Activated CD8-positive, alpha-beta memory T cell treated with anti-CD3 and anti-CD28 coated beads, Interleukin-2, amount 10 ng/mL, durations not matched to agents 7 days and 5 days (primary cell): ENCODE results near the gene COL6A1. TPM values are rescaled to one million over a fixed set of nuclear protein-coding genes. Genes with fewer than 3 reads are reported as not detected.

Experiments used
- ATAC-seq: fragments of 150-1000 bp; cut with Tn5 transposase; one replicate; pipeline ENCODE4 v1.10.0; 2021; ENCODE audit warnings: moderate library complexity
- CTCF ChIA-PET: fragments of 350-600 bp; sonication (Branson Sonifier 250); formaldehyde crosslinking; loops from one replicate; lab custom pipeline; 2021; ENCODE audit warnings: antibody characterized with exemption; lab: Charles Lee
- DNase-seq: peaks from one replicate; pipeline ENCODE4 v3.0.0-alpha.2; 2020
- H3K27ac Mint-ChIP-seq: one replicate; pipeline ENCODE4 v1.8.0; 2021; ENCODE audit warnings: mild to moderate bottlenecking, mixed read lengths
- H3K27me3 Mint-ChIP-seq: one replicate; pipeline ENCODE4 v1.8.0; 2021; ENCODE audit warnings: mixed read lengths
- H3K36me3 Mint-ChIP-seq: one replicate; pipeline ENCODE4 v1.8.0; 2021; ENCODE audit warnings: mild to moderate bottlenecking, mixed read lengths
- H3K4me1 Mint-ChIP-seq: one replicate; pipeline ENCODE4 v1.8.0; 2021; ENCODE audit warnings: mixed read lengths
- H3K4me3 Mint-ChIP-seq: one replicate; pipeline ENCODE4 v1.8.0; 2021; ENCODE audit warnings: mild to moderate bottlenecking, moderate library complexity, mixed read lengths
- H3K9me3 Mint-ChIP-seq: one replicate; pipeline ENCODE4 v1.8.0; 2022; ENCODE audit warnings: low read depth, mixed read lengths
- total RNA-seq, 2 experiments: library from RNA; stranded (reverse); gene quantifications; one replicate each; pipeline ENCODE4 v1.2.3, GENCODE V29; 2021

The COL6A1 gene
- total RNA-seq, 2 experiments from 2014 or later = 0.12 to 5.4 TPM

DNA sequence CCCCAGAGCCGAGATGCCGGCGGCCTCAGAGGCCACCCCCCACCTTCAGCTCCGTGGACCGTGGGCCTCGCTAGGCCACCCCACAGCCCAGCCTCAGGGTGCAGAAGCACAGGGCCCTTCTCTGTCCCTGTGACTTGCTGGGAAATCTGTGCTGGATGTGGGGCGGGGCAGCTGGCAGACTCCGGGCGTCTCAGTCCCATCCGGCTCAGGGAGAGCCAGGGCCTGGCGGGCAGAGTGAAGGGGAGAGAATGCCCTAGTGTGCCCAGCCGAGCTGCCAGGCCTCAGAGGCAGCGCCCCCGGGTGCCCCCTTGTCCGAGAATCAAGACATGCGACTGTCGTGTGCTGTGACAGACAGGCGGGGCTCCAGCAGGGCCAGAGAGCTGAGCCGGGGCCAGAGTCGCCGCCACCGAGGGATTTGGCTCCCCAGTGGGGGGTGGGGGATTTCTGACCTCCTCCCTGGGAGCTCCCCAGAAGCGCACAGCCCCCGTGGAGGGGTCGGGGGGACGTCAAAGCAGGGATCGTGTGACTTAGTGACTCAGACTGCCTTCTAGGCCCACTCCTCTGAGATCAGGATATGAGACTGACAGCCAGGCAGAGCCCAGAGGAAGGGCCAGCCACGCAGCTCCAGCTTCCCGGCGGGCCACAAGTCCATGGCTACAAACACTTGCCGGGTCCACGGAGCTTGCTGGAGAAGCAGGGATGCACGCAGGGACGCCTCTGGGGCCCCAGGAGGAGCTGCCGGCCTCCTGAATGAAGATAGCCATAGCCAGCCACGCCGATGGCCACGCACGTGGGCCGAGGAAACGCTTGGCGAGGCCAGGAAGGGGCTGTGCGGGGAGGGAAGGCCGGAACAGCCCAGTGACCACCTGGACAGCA is 11.9 kb downstream of the COL6A1 start:
- H3K27me3 Mint-ChIP-seq = no peaks in the 10 kb centered on the region
- ATAC-seq = no peak
- CTCF ChIA-PET = no interaction called here
- no peaks in the 10 kb centered on the region for H3K9me3 Mint-ChIP-seq
- no peaks in the 10 kb centered on the region for H3K36me3 Mint-ChIP-seq
- no peak overlapping the region for H3K27ac Mint-ChIP-seq
- no peak overlapping the region for H3K4me3 Mint-ChIP-seq
- DNase-seq = no peak
- H3K4me1 Mint-ChIP-seq = no peaks in the 10 kb centered on the region

GRCh38 chr21:45994086-45994661 is 12.6 kb downstream of the COL6A1 start:
- Mint-ChIP-seq H3K4me1 (no peaks in the 10 kb centered on the region), H3K4me3 (no peak overlapping the region), H3K27me3 (no peaks in the 10 kb centered on the region), H3K27ac (no peak overlapping the region), H3K9me3 (no peaks in the 10 kb centered on the region), H3K36me3 (no peaks in the 10 kb centered on the region)
- ATAC-seq (no peak), DNase-seq (no peak)
- CTCF ChIA-PET = no interaction called here

DNA sequence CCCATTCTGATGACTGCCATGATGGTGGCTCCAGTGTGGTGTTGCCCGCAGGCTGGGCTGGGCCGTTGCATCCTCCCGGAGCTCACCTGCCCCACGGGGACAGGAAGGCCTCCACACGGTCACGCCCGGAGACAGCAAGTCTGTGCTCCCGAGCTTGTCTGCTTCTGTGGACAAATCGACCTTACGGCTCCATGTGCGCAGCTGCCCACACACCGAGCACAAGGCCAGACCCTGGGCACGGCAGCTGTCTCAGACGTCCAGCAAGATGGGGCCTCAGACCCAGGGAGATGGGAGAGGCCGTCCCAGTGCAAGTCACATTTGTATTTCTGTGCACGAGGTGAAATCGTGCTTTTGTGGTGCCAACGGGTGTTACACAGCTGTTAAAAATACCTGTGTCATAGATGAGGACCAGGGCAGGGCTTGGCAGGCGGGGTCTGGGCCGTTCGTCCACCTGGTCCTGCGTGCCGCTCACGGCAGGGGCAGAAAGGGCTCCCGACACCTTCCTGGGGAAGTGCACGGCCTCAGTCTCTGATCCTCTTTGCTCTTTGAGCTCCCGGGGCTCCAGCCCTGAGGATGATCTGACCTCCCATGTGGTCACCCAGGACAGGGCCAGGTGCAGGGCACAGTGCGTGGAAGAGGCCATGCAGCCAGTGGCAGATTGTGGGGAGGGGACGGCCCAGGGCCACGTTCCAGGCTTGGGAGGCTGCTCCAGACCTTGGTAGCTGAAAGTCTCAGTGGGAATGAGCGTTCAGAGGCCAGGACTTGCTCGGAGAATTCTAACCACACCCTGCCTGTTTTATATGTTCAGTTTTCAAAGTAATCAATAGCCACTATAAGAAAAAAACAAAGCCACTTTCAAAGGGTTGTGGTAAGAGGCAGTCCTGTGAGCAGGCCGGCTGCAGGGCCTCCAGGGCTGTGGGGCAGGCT is 13.5 kb downstream of the COL6A1 start:
- H3K4me3 Mint-ChIP-seq = no peak overlapping the region
- no peak overlapping the region for H3K27ac Mint-ChIP-seq
- H3K4me1 Mint-ChIP-seq = no peaks in the 10 kb centered on the region
- no peaks in the 10 kb centered on the region for H3K27me3 Mint-ChIP-seq
- CTCF ChIA-PET = no interaction called here
- no peak for DNase-seq
- H3K9me3 Mint-ChIP-seq = no peaks in the 10 kb centered on the region
- H3K36me3 Mint-ChIP-seq = no peaks in the 10 kb centered on the region
- no peak for ATAC-seq

DNA sequence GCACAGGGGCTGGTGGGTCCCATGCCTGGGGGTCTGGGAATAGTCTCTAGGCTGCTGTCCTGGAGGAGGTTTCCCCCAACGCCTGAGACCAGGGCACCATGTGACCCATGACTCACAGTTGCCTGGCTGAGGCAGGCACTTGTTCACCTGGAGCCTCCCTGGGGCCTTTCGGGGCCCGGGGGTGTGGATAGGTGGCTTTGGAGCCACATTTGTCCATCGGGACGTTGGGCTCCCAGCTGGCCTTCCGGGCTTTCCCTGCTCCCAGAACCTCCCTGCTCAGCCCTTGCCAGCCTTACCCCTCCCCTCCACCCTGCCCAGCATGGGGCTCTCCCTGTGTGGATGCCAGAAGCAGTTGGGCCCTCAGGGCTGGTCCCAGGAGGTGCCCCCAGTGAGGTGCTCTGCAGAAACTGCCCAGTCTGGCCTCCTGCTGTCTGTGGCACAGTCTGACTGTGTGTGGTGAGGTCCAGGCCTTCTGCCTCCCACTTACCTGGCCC is 14.2 kb downstream of the COL6A1 start:
- Mint-ChIP-seq H3K27me3 (no peaks in the 10 kb centered on the region), H3K9me3 (no peaks in the 10 kb centered on the region), H3K4me3 (no peak overlapping the region), H3K4me1 (no peaks in the 10 kb centered on the region), H3K27ac (no peak overlapping the region), H3K36me3 (no peaks in the 10 kb centered on the region)
- no peak for DNase-seq
- no peak for ATAC-seq
- CTCF ChIA-PET = no interaction called here

GRCh38 chr21:45996311-45997204 is 15.0 kb downstream of the COL6A1 start:
- no peak for ATAC-seq
- H3K27ac Mint-ChIP-seq = no peak overlapping the region
- no peak for DNase-seq
- H3K4me1 Mint-ChIP-seq = no peaks in the 10 kb centered on the region
- H3K36me3 Mint-ChIP-seq = no peaks in the 10 kb centered on the region
- no peak overlapping the region for H3K4me3 Mint-ChIP-seq
- CTCF ChIA-PET = no interaction called here
- no peaks in the 10 kb centered on the region for H3K9me3 Mint-ChIP-seq
- no peaks in the 10 kb centered on the region for H3K27me3 Mint-ChIP-seq

DNA sequence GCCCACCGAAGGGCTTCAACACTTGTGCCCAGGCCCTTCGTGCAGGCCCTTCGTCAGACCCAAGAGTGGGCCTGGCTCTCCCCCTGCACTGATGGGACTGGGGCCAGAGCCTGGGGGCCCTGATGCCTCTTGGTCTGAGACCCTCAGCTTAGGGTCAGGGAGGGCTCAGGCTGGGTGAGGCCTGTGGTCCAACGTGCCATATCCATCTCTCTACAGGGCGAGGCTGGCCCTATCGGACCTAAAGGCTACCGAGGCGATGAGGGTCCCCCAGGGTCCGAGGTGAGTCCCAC is 15.6 kb downstream of the COL6A1 start:
- no peak overlapping the region for H3K4me3 Mint-ChIP-seq
- ATAC-seq (no peak), DNase-seq (no peak)
- no peaks in the 10 kb centered on the region for H3K36me3 Mint-ChIP-seq
- no peaks in the 10 kb centered on the region for H3K27me3 Mint-ChIP-seq
- CTCF ChIA-PET = no interaction called here
- H3K4me1 Mint-ChIP-seq = no peaks in the 10 kb centered on the region
- H3K9me3 Mint-ChIP-seq = no peaks in the 10 kb centered on the region
- H3K27ac Mint-ChIP-seq = no peak overlapping the region

DNA sequence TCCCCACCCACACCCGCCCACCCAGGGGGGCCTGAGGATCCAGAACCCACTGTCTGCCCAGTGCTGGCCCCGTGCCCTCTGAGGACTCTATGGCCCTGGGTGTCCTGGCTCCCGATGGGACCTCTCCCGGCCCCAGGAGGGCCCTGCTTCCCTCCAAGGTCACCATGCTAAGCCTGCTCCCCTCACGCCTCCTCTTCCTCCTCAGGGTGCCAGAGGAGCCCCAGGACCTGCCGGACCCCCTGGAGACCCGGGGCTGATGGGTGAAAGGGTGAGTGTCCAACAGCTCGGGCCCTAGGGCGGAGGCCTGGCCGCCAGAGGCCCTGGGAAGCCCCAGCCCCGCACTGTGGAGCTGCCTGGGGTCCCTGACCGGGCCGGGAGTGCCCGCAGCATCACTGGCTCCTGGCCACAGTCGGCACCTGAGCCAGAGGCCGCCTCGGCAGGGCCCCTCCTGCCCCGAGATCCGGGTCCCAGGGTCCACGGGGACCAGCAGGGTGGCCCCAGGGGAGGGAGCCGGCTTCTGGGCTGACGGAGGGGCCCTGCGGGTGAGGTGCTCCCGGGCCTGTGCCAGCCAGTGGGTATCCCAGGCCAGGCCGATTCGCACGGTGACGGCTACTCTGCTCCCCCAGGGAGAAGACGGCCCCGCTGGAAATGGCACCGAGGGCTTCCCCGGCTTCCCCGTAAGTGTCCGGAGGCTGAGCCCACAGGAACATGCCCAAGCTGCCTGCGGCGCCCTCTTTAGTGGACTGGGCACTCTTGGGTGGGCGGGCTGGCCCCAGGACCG is 16.1 kb downstream of the COL6A1 start:
- Mint-ChIP-seq H3K27ac (no peak overlapping the region), H3K4me3 (no peak overlapping the region), H3K36me3 (no peaks in the 10 kb centered on the region), H3K4me1 (no peaks in the 10 kb centered on the region), H3K27me3 (no peaks in the 10 kb centered on the region), H3K9me3 (no peaks in the 10 kb centered on the region)
- CTCF ChIA-PET = no interaction called here
- DNase-seq (no peak), ATAC-seq (no peak)

DNA sequence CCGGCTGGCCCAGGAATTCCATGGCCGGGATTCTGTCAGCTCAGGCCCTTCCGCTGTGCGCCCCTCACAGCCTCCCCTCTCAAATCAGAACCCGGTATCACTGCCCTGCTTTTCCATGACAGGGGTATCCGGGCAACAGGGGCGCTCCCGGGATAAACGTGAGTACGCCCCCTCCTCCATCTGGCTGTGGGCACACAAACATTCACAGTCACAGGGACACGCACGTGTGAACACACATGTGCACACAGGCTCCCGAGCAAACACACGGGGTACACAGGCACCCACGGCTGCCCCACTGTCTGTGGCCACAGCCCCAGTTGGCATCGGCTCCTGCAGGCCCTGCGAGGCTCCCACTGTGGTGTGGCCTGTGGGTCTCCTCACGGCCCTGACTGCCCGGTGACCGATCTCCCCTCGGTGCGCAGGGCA is 16.7 kb downstream of the COL6A1 start:
- DNase-seq (no peak), ATAC-seq (no peak)
- Mint-ChIP-seq H3K27me3 (no peaks in the 10 kb centered on the region), H3K4me3 (no peak overlapping the region), H3K27ac (no peak overlapping the region), H3K4me1 (no peaks in the 10 kb centered on the region), H3K36me3 (no peaks in the 10 kb centered on the region), H3K9me3 (no peaks in the 10 kb centered on the region)
- CTCF ChIA-PET = no interaction called here

GRCh38 chr21:45998871-45999580 is 17.5 kb downstream of the COL6A1 start:
- DNase-seq (no peak), ATAC-seq (no peak)
- Mint-ChIP-seq H3K27me3 (no peaks in the 10 kb centered on the region), H3K4me3 (no peak overlapping the region), H3K4me1 (no peaks in the 10 kb centered on the region), H3K36me3 (no peaks in the 10 kb centered on the region), H3K27ac (no peak overlapping the region), H3K9me3 (no peaks in the 10 kb centered on the region)
- CTCF ChIA-PET = no interaction called here

DNA sequence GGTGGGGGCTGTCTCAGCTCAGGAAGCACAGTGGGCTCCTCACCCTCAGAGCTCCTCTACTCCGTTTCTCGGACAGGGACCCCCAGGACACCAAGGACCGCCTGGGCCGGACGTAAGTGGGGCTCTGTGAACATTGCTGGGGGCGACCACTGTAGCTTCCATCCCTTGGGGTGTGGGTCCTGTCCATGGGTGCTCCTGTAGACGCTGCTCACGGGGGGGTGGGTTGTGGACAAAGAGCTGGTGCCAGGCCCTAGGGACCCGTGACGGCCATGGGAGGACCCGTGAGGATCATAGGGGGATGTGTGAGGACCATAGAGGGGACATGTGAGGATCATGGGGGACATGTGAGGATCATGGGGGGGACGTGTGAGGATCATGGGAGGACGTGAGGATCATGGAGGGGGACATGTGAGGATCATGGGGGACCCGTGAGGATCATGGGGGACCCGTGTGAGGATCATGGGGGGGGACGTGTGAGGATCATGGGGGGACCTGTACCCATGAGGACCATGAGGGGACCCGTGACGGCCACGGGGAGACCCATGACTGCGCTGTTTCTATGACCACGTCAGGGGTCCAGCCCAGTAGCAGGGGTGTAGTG is 18.1 kb downstream of the COL6A1 start:
- ATAC-seq (no peak), DNase-seq (no peak)
- Mint-ChIP-seq H3K27me3 (no peaks in the 10 kb centered on the region), H3K27ac (no peak overlapping the region), H3K4me1 (no peaks in the 10 kb centered on the region), H3K9me3 (no peaks in the 10 kb centered on the region), H3K4me3 (no peak overlapping the region), H3K36me3 (no peaks in the 10 kb centered on the region)
- CTCF ChIA-PET = no interaction called here

DNA sequence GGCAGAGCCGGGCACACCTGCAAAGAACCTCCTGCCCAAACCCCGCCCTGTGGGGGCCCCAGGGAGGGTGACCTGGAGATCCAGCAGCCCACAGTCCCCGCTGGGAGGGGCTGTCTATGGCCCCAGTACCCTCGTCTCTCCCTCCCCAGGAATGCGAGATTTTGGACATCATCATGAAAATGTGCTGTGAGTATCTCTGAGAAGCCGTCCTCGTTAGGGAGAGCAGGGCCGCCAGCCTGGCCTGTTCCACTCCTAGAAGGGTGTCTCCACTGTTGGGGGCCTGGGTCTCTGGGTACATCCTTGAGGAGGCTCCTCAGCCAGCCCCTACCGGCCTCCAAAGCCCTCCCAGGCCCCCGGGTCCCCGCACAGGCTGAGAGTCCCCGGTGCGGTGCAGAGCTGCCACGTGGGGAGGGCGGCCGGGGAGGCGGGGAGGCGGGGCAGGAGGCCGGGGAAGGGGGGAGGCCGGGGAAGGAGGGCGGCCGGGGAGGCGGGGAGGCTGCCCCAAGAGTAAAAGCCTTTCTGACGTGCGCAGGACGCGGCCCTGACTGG is 18.7 kb downstream of the COL6A1 start:
- no peaks in the 10 kb centered on the region for H3K4me1 Mint-ChIP-seq
- DNase-seq = peak; percentile 23
- no peaks in the 10 kb centered on the region for H3K27me3 Mint-ChIP-seq
- no peaks in the 10 kb centered on the region for H3K9me3 Mint-ChIP-seq
- no peak overlapping the region for H3K4me3 Mint-ChIP-seq
- CTCF ChIA-PET = no interaction called here
- ATAC-seq = no peak
- H3K27ac Mint-ChIP-seq = no peak overlapping the region
- H3K36me3 Mint-ChIP-seq = no peaks in the 10 kb centered on the region
